Activated CD8-positive, alpha-beta memory T cell treated with anti-CD3 and anti-CD28 coated beads for 36 hours (primary cell): ENCODE measurements around the gene COX7A1. TPM values are rescaled to one million over a fixed set of nuclear protein-coding genes. Genes with fewer than 3 reads are reported as not detected.

Experiments used
- CTCF ChIA-PET: fragments of 350-600 bp; sonication (Branson Sonifier 250); formaldehyde crosslinking; loops from one replicate; lab custom pipeline; 2021; ENCODE audit warnings: antibody characterized with exemption; lab: Charles Lee
- POLR2A ChIA-PET: fragments of 350-600 bp; sonication (Branson Sonifier 250); formaldehyde crosslinking; loops from one replicate; lab custom pipeline; 2021; ENCODE audit warnings: antibody characterized with exemption; lab: Charles Lee
- total RNA-seq, 2 experiments: library from RNA; stranded (reverse); gene quantifications; one replicate each; pipeline ENCODE4 v1.2.3, GENCODE V29; 2021

COX7A1 gene
- total RNA-seq, 2 experiments from 2014 or later, result not detected

GRCh38 chr19:36120092-36120983, 31.9 kb downstream of the COX7A1 start:
- CTCF ChIA-PET, result interaction anchor here (0.9 kb wide), 1 partner anchor 8 kb away, joined by 4 read pairs; no protein-coding TSS in a partner anchor
- POLR2A ChIA-PET, result no interaction called here

- ChIA-PET POLR2A (interaction anchor here (1.3 kb wide), 1 partner anchor 102 kb away, joined by 3 read pairs; no protein-coding TSS in a partner anchor), CTCF (interaction anchor here (0.6 to 3.5 kb wide), 2 partner anchors 11 to 60 kb away, joined by 3 to 15 read pairs; no protein-coding TSS in a partner anchor)
Measured at GRCh38 chr19:36116344-36116637, 36.0 kb downstream of the COX7A1 start.

DNA sequence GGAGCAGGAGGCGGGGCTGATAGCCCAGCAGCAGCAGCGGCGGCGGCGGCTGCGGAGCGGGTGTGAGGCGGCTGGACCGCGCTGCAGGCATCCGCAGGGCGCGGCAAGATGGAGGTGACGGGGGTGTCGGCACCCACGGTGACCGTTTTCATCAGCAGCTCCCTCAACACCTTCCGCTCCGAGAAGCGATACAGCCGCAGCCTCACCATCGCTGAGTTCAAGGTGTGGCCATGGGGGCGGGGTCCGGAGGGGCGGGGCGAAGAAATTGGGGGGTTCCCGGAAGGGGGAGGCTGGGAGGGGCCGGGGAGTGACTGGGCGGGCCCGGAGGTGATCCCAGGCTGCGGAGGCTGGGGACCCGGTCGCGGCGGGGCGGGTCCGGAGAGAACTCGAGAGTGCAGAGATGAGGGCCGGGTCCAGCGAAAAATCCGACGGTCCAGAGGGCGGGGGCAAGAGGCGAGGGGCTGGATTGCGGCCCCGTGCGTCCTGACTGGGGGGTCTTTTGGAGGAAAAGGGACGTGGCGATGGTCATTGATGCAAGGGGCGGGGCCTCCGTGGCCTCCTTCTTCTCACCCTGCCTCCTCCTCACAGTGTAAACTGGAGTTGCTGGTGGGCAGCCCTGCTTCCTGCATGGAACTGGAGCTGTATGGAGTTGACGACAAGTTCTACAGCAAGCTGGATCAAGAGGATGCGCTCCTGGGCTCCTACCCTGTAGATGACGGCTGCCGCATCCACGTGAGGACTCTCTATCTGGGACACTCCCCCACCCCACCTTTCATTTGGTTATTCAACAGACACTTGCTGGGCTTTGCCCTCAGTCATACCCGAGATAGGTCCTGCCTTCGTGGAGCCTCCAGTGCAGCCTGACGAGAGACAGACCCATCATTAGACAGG, 36.5 kb downstream of the COX7A1 start, which contains the start of gene TBCB:
Gene TBCB, plus strand, starts transcription at position 16 of the 891 bp plus-strand sequence. Its CDS starts 93 bp downstream, at position 109.
- ChIA-PET CTCF (interaction anchor here (0.6 to 3.5 kb wide), 4 partner anchors 12 to 62 kb away, joined by 3 to 15 read pairs (median 4); partner anchors contain the start of gene THAP8), POLR2A (interaction anchor here (0.6 to 1.9 kb wide), 8 partner anchors 10 to 101 kb away, joined by 3 to 15 read pairs (median 3); partner anchors contain the start of genes CAPNS1 and THAP8)

DNA sequence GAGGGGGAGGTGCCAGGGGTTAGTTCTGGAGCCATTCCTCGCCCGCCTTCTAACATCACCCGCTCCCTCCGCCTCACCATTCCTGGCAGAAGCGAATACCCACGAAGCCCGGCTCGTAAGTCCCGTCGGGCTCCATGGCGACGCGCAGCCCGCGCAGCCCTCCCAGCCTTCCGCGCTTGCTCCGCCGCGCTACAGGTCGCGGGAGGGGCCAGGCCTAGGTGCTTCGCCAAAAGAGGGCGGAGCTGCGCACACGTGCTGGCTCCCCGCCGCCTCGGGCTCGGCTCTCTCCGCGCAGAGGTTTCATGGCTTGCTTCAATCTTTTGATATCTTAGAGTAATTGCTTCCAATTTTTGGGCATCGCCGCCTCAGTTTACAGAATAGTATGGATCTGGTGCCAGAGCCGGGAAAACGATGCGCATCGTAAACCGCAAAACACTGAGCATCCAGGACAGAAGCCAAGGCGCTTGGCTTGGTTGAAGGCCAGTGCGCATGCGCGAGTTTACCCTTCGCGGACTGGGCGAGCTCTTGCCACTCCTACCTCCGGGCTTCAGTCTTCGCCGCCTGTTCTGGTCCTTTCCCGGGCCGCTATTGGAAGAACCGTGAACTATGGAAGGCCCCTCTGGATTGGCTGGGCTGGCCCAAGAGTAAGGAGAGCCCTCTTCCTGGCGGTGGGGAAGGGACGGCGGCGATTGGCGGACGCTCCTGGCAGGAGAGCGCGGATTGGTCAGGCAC, 37.4 kb downstream of the COX7A1 start, which contains the start of gene POLR2I:
Gene POLR2I, minus strand, starts transcription at position 155 of the 732 bp plus-strand sequence. Its CDS starts 19 bp downstream, at position 136.
- ChIA-PET CTCF (interaction anchor here (0.7 to 3.5 kb wide), 3 partner anchors 13 to 61 kb away, joined by 3 to 15 read pairs (median 5); partner anchors contain the start of gene THAP8), POLR2A (interaction anchor here (0.5 to 1.9 kb wide), 11 partner anchors 11 to 1663 kb away, joined by 3 to 15 read pairs (median 3); partner anchors contain the start of genes CAPNS1 and THAP8)

DNA sequence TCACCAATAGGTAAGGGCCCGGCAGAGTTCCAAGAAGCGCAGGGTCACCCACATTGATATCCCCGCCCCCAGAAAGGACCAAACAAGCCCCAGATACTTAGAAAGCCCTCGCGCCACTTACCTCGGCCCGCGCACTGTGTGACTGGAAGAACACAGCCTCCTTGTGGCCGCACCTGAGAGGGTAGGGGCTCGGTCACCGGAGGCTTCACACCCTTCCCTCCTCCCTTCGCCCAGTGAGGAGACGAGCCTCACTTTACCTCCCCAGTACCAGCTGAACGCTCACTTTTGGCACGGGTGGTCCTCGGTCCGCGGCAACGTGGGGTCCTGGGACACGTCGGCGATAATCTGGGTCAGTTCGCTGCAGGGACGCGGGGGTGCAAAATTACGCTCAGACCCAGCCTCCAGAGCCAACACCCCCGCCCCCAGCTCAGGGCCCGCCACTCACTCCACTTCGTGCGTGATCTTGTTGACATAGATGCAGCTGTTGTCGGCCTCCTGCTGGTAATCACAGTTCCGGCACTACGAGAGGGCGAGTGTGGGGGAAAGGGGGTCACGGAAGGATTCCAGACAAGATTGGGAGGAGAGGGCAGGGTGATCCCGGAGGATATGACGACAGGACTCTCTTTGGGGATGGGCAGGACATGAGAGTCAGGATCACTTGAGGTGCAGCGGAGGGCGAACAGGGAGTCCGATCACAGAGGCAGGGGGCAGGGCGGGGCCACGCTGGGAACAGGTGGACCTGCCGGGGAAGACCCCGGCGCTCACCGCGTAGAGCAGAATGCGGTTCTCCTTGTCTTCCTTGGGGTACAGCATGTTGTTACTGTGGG, 38.1 kb downstream of the COX7A1 start:
- POLR2A ChIA-PET, result interaction anchor here (0.7 to 1.9 kb wide), 3 partner anchors 13 to 570 kb away, joined by 3 to 15 read pairs (median 3); no protein-coding TSS in a partner anchor
- CTCF ChIA-PET, result interaction anchor here (1.0 kb wide), 1 partner anchor 14 kb away, joined by 4 read pairs; no protein-coding TSS in a partner anchor

DNA sequence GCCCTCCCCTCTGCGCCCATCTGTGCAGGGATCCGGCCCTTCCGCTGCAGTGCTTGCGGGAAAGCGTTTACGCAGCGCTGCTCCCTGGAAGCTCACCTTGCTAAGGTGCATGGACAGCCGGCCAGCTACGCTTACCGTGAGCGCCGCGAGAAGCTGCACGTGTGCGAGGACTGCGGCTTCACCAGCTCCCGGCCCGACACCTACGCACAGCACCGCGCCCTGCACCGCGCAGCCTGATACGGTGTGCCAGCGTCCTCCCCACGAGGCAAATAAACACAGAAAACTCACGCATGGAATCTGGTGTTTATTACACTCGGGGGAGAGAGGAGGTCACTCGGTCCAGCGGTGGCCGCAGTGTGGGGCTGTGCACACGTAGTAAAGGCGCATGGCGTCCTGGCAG, 38.8 kb downstream of the COX7A1 start:
- CTCF ChIA-PET, result interaction anchor here (1.0 kb wide), 1 partner anchor 15 kb away, joined by 4 read pairs; no protein-coding TSS in a partner anchor
- POLR2A ChIA-PET, result no interaction called here

- POLR2A ChIA-PET, result no interaction called here
Measured at GRCh38 chr19:36112678-36113077, 39.6 kb downstream of the COX7A1 start.

DNA sequence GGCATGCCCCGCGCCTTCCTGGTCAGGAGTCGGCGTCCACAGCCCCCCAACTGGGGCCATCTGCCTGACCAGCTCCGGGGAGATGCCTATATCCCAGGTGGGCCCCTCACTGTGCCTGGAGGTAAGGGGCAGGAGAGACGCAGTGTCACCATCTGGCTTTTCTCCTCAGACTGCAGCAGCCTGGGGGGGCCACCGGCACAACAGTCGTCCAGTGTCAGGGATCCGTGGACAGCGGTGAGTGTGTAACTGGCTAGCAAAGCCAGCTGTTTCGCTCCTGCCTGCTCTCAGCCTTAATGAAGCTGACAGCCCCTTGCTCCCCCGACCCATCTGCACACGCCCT, 41.1 kb downstream of the COX7A1 start:
- ChIA-PET POLR2A (no interaction called here), CTCF (interaction anchor here (0.9 kb wide), 1 partner anchor 11 kb away, joined by 3 read pairs; no protein-coding TSS in a partner anchor)

More at GRCh38 chr19:36112678-36113077, 39.6 kb downstream of the COX7A1 start:
- CTCF ChIA-PET, result no interaction called here

DNA sequence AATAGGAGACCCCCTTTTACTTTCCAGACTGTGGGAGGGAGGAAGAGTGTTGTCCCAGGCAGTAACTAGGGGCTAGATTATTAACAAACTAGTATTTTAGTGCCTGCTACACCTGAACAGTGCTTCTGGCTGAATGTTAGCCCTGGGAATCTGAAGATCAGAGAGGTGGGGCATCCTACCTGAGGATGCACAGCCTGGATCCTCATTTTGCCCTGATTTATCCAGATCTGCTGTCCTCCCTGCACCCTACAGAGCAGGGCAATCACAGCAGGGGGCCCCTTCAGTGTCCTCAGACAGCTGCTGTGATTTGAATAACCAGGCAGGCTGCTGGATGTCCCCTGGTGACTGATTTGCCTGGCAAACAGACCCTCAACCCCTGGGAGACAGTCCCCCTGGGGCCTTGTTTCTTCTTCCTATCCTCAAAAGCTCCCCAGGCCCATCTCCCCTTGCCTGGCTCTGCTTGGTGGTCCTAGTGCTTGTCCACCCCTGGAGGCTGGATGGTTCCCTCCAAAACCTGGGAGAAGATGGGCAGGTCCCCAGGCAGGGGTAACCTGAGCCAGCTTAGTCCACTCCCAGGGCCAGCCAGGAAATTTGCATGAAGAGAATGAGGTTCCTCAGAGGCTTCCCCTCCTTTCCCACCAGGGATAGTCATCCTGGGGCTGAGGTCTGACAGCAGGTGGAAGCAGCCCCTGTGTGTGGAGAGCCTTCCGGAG, 41.6 kb downstream of the COX7A1 start, which contains the start of gene OVOL3:
Gene OVOL3, plus strand, starts transcription at position 657 of the 713 bp plus-strand sequence. CDS start 60 bp downstream, outside the sequence.
- ChIA-PET CTCF (interaction anchor here (0.9 kb wide), 1 partner anchor 11 kb away, joined by 3 read pairs; no protein-coding TSS in a partner anchor), POLR2A (no interaction called here)

- CTCF ChIA-PET, result interaction anchor here (0.6 kb wide), 1 partner anchor 47 kb away, joined by 4 read pairs; no protein-coding TSS in a partner anchor
- POLR2A ChIA-PET, result no interaction called here
Measured at GRCh38 chr19:36108684-36109083, 43.6 kb downstream of the COX7A1 start.

DNA sequence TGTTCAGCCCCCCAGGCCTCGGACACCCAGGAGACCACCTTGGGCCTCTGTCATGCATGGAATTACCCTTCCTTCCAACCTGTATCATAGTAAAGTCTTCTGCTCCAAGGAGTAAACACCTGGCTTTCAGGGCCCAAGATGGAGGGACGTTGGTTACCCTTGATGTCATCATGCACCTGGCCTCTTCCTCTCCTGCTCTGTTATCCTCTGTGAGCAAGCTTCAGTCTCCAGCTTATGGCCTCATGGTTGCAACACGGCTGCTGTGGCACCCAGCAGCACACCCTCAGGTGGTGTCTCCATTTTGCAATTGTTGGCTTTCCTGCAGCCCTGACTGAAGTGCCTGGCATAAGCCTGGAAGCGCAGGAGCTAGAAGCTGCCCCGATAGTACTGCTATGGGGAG, 45.3 kb downstream of the COX7A1 start:
- POLR2A ChIA-PET, result interaction anchor here (0.5 kb wide), 1 partner anchor 65 kb away, joined by 4 read pairs; no protein-coding TSS in a partner anchor
- CTCF ChIA-PET, result interaction anchor here (0.7 kb wide), 1 partner anchor 704 kb away, joined by 3 read pairs; no protein-coding TSS in a partner anchor

- CTCF ChIA-PET, result interaction anchor here (0.7 kb wide), 3 partner anchors 51 to 704 kb away, joined by 3 to 6 read pairs (median 4); no protein-coding TSS in a partner anchor
- POLR2A ChIA-PET, result no interaction called here
Measured at GRCh38 chr19:36106441-36106840, 45.8 kb downstream of the COX7A1 start.

DNA sequence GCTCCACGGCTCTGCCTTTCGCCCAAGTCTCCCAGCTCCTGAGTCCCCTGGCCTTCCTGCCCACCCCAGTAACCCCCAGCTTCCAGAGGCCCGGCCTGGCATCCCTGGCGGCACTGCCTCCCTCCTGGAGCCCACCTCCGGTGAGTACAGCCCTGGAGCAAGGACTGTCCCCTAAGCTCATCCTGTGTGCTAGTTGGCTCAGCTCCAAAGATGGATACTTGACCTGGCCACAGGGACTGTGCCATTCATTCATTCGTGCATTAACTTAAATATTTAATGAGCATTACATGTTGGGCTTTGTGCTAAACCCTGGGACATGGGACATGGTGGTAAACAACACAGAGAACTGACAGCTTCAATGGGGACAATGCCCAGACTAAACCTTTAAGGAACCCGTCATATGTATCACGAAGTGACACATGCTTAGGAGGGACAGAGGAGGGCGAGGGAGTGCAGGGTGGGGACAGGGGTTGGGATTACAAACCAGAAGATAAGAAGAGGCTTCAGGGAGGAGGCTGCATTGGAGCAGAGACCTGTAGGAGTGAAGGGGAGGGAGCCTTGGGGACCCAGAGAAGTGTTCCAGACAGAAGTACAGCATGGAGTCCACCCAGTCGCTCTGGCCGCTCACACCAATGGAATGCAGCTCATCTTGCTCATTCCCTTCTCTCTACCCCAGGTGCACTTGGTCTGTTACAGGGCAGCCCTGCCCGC, 48.2 kb downstream of the COX7A1 start:
- ChIA-PET POLR2A (interaction anchor here (0.6 to 0.9 kb wide), 2 partner anchors 18 to 90 kb away, joined by 3 to 6 read pairs; partner anchors contain the start of gene ALKBH6), CTCF (interaction anchor here (1.0 kb wide), 1 partner anchor 51 kb away, joined by 3 read pairs; no protein-coding TSS in a partner anchor)

DNA sequence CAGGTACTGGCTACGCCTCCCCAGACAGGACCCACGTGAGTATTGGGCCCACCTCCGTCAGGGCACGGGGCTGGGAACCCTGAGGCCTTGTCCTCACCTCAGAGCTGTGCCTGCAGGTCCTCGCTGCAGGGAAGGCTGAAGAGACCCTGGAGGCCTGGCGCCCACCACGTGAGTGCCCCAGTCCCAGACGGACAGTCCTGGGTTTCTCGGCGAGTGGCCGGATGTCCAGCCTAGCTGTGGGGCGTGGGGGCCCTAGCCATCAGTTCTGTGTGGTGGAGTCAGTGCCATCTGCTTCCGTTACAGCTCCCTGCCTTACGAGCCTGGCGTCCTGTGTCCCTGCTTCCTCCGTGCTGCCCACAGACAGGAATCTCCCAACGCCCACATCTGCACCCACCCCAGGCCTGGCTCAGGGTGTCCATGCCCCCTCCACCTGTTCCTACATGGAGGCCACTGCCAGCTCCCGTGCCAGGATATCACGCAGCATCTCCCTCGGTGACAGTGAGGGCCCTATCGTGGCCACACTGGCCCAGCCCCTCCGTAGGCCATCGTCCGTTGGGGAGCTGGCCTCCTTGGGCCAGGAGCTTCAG, 49.1 kb downstream of the COX7A1 start:
- POLR2A ChIA-PET, result no interaction called here
- CTCF ChIA-PET, result interaction anchor here (1.0 kb wide), 1 partner anchor 50 kb away, joined by 3 read pairs; no protein-coding TSS in a partner anchor
